Hematopoietic multipotent progenitor cell treated with erythropoietin and hydrocortisone succinate and interleukin-3 and kit ligand, for 4 days (in vitro differentiated cells): ENCODE results near the gene NEK7.
"Not testable (repeated sequence)": the region's sequence is repeated elsewhere in the genome, so short reads cannot be mapped to it uniquely, and the experiment has no call there.

ENCODE experiments used
- DNase-seq: peaks from one replicate; pipeline ENCODE4 v3.0.0-alpha.2; 2015

Gene NEK7

DNA sequence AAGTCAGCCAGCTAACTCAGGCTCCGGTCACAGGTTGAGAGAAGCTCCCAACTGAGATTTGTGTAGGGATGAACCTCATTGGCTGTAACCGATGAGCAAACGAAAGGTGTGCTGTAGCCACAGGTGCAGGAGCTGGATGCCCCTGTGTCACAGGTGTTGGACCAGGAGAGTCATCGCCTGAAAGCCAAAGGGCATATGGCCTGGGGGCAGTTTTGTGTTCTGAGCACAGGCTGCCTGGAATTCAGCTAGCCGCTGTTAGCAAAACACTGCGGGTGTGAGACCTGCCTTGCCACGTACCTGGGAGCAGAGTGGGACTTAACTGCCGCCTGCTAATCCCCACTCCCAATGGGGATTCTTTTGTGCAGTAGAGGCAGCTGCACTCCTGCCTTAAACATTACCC, 55.3 kb downstream of the NEK7 start:
- DNase-seq, result no peak

DNA sequence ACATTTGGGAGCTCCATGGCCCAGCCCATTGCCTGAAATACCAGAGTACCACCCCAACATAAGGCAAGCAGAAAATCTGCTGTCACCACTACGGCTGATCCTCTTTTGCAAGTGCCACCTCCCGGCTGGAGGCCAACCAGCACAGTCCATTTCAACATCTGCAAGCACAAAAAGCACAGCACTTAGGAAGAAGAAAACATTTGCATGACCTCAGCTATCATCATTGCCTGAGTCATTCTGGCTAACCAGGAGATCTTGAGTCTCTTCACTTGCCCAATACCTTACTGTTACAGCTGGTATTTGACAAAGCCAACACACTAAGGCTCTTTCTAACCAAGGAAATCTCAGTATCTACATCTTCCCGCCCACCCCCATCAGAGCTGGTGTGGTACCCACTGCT, 55.9 kb downstream of the NEK7 start:
- peak; percentile 16 for DNase-seq

GRCh38 chr1:198214924-198215323, 58.1 kb downstream of the NEK7 start:
- DNase-seq, result no peak

GRCh38 chr1:198220428-198220827, 63.6 kb downstream of the NEK7 start:
- DNase-seq, result no peak

DNA sequence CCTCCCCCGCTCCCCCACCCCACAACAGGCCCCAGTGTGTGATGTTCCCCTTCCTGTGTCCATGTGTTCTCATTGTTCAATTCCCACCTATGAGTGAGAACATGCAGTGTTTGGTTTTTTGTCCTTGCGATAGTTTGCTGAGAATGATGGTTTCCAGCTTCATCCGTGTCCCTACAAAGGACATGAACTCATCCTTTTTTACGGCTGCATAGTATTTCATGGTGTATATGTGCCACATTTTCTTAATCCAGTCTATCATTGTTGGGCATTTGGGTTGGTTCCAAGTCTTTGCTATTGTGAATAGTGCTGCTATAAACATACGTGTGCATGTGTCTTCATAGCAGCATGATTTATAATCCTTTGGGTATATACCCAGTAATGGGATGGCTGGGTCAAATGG, 70.2 kb downstream of the NEK7 start:
- not testable (repeated sequence) for DNase-seq

DNA sequence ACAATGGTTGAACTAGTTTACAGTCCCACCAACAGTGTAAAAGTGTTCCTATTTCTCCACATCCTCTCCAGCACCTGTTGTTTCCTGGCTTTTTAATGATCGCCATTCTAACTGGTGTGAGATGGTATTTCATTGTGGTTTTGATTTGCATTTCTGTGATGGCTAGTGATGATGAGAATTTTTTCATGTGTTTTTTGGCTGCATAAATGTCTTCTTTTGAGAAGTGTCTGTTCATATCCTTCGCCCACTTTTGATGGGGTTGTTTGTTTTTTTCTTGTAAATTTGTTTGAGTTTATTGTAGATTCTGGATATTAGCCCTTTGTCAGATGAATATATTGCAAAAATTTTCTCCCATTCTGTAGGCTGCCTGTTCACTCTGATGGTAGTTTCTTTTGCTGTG, 70.7 kb downstream of the NEK7 start:
- not testable (repeated sequence) for DNase-seq

DNA sequence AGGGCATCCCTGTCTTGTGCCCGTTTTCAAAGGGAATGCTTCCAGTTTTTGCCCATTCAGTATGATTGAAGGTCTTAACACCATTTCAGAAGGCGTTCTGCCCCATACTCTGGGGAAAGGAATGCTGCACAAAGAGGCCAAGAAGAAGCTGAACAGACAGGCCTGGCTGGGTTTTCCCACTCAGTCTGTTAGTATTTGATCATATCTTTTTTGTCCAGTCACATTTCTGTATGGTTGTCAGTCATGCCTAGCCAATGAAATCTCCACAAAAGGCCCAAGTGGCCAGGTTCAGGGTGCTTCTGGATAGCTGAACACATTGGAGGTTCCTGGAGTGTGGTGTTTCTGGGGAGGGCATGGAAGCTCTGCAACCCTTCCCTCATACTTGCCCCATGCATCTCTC, 72.1 kb downstream of the NEK7 start:
- DNase-seq, result no peak

DNA sequence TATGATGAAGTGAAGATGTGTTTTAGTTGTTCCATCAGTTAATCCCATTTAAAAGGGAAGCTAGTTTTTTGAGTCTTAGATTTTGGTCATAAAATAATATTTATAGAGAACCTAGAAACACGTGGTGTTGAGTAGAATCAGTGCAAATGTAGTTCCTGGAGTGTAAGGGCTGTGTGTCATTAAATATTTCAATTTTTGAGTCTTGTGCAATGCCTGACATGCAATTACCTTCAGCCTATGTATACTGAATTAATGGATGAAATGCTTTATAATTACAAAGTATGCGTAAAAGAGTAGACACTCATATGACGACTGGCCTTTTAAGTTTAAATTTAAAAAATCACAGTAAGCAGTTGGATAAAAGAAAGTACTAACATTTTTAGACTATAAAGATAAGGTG, 75.0 kb downstream of the NEK7 start:
- no peak for DNase-seq

DNA sequence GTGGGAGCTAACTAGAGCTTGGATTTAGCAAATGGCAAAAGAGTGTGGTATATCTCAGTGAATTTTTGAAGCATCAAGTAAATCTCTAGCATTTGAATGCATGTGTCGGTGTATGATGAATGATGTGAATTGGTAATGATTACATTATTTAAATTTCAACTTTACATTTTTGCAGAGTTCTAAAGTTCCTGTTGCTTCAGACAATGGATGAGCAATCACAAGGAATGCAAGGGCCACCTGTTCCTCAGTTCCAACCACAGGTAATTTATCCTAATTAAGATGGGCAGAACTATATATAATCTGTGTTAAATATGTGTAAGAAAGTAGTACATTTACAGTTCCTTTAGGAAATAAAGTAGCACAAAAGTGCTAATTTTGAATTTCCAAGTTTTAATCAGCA, 75.6 kb downstream of the NEK7 start:
- no peak for DNase-seq

DNA sequence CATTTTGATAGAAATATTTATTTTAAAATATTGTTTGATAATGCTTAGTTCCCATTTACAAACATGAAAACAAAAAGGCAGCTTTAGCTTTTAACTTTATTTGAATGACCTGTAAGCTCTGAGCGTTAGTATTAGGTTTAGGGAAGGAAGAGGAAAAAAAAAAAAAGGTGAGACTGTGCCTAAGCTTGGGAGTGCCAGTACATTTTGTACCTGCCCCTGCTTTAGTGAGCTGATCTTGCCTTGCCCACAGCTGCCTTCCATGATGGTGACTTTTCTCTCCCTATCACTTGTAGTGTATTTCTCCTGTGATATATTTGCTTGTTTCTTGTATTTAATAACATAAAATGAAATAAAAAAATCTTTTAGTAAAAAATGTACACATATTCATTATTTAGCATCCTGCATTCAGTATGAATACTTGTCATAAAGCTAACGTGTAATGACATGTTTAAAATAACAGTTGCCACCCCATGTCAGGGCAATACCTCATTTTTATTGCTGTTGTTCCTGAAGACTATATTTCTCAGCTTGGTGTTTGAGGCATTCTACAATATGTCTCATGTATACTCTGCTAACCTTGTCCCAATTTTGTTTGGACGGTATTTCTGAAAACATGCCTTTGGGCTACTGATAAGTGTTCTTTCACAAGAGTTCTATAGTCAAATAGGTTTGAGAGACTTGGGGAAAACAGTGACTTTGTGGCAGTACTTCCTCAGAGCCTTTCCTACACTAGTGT, 76.3 kb downstream of the NEK7 start:
- peak; percentile 15 for DNase-seq

GRCh38 chr1:198234520-198235251, 77.9 kb downstream of the NEK7 start:
- DNase-seq, result peak; percentile 31

DNA sequence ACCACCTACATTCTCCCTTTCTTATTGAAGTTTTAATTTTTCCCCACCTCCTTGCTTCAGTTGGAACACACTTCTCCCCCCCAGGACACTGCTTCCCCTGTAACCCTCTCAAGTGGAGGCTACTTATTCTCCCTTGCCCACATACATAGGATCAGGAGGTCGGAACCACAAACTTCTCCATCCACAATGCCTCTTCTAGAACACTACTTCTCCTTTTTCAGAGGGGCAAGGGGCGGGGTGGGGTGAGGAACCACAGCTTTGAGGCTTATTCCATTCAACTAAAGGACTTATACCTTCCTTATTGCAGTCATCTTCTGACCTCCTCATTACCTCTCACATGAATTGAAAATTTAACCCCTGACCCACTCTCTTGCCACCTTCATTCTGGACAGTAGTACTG, 81.3 kb downstream of the NEK7 start:
- peak; percentile 95 for DNase-seq

DNA sequence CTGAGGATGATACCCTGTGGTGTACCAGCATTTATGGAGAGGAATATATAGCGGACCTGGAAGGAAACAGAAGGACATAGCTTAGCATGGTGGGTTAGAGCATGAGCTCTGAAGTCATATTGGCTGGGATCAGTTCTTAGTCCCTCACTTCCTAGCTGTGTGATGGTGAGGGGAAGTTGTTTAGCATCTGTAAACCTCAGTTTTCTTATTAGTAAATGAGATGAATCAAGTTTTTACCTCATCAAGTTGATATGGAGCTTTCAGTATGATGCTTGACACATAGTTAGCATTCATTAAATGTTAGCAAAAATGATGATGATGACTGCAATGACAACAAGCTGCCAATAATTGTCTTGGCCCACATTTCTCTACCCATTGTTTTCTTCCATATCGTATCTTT, 84.8 kb downstream of the NEK7 start:
- no peak for DNase-seq

DNA sequence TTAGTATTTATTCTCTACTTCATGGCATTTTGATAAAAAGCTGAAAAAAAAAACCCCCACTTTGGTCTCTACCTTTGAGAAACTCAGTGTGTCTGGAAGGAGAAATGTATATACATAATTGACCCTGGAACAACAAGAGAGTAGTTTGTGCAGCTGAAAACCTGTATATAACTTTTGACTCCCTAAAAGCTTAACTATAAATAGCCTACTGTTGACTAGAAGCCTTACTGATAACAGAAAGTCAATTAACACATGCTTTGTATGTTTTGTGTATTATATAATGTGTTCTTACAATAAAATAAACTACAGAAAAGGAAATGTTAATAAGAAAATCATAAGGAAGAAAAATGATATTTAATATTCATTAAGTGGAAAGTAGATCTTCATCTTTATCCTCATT, 88.0 kb downstream of the NEK7 start:
- DNase-seq, result no peak

- no peak for DNase-seq
These were observed 88.6 kb downstream of the NEK7 start for GRCh38 chr1:198245379-198245778.

- no peak for DNase-seq
These were observed 89.5 kb downstream of the NEK7 start for GRCh38 chr1:198246337-198246736.

- DNase-seq, result no peak
These were observed 96.5 kb downstream of the NEK7 start for GRCh38 chr1:198253259-198253658.

- DNase-seq, result peak; percentile 62
These were observed 96.9 kb downstream of the NEK7 start for GRCh38 chr1:198253668-198254067.

GRCh38 chr1:198254521-198254920, 97.7 kb downstream of the NEK7 start:
- peak; percentile 20 for DNase-seq

- DNase-seq, result no peak
These were observed 98.2 kb downstream of the NEK7 start for GRCh38 chr1:198254948-198255347.

DNA sequence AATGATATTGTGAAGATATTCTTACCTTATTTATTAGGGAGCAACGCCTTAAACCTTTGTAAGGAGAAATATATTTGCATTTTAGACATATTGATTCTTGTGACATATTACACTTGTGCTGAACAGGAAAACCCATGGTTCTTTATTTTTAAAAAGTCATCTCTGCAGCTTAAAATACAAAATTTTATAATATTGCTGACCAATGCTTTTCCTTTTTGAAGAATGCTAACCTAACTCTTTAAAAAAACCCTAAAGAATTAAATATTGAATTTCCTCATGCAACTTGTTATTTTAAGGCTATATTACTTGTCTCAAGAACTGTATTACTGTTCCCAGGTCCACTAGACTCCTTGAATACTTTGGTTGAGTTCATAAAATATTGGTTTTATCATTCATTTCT, 99.0 kb downstream of the NEK7 start:
- DNase-seq, result no peak

- peak; percentile 22 for DNase-seq
These were observed 101.7 kb downstream of the NEK7 start for GRCh38 chr1:198258491-198258890.

DNA sequence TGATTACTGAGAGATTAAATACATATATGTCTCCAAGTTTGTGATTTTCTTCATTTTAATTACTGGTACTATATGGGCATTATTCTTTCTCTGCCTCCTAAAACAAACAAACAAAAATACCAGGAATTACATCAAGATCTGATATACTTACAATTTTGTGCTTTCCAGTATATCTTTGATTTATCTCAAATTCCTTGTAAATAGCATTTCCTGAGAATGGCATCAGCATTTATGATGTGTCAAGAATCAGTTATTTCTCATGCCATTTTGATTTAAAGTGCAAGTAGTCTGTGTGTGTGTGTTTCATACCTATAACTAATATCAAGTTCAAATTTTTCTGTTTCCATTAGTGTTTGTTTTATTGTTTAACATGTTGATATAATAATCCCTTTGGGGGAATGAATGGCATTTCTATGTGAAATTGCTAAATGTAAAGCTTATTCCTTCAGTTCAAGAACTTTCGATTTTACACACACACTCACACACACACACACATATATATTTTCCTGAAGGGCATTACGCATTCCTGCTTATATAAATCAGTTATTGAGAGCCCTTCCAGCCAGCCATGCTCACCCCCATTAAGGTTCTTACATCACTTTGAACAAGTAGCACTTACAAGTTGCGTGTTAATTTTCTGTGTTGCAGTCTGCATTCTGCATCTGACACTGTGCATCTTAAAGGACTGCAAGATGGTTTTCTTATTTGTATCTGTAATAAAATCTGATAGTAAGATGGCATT, 102.7 kb downstream of the NEK7 start:
- no peak for DNase-seq

DNA sequence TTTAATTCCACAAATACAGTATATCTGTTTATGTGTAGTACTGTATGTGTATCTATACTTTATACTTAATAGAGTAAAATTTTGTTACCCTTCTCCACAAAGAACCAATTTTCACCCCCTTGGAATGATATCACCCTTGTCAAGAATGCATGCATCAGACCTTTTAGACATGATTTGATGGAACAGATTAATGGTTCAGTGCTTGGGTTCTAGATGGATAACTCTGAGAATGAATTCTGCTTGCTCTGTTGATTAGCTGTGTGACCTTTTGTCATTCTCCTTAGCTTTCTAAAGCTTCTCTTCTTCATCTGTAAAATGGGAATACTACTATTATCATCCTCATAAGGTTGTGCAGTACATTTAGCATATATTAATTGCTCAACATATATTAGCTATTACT, 105.1 kb downstream of the NEK7 start:
- no peak for DNase-seq
